Coronary artery (tissue), 2 donors: ENCODE measurements around the gene FXYD3.

Experiments
- DNase-seq: peaks from one replicate; pipeline ENCODE4 v3.0.0-alpha.2; 2017; ENCODE audit warnings: low spot score
- H3K27ac ChIP-seq, 2 donors: fragments of 200-600 bp; sonication (generic); one replicate each; pipeline ENCODE4 v1.5.1; 2016 to 2019
- H3K4me3 ChIP-seq: fragments of 200-600 bp; sonication (generic); 2 replicates; pipeline ENCODE4 v1.5.1; 2016; ENCODE audit warnings: mild to moderate bottlenecking, moderate library complexity
- TF ChIP-seq, protein P1 (sequence below): fragments of 200-600 bp; sonication (generic); IDR thresholded peaks from one replicate; pipeline ENCODE4 v1.5.1; 2019; ENCODE audit warnings: antibody characterized with exemption

Gene FXYD3

DNA sequence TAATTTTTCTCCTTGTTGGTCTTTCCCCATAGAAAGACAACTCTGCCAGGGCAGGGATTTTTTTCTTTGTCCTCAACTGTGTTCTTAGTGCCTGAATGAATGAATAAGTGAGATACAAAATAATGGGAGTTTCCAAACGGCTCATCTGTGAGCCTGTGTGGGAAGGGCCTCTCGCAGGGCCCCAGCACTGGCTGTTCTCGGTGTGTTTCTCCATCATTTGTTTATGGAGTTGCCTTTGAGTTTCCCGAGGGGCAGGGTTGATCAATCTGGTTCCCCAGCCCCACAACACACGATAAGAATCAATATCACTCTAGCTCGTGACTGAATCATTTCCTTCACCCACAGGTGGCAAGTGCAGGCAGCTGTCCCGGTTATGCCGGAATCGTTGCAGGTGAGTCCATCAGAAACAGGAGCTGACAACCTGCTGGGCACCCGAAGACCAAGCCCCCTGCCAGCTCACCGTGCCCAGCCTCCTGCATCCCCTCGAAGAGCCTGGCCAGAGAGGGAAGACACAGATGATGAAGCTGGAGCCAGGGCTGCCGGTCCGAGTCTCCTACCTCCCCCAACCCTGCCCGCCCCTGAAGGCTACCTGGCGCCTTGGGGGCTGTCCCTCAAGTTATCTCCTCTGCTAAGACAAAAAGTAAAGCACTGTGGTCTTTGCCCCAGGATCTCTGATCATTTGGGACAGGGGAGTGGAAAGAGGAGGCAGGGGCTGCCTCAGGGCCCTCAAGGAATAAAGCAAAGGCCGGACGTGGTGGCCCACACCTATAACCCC lies 53.8 kb downstream of the FXYD3 start:
- no peak overlapping the region for H3K4me3 ChIP-seq
- DNase-seq, result no peak
- no peak overlapping the region for H3K27ac ChIP-seq
- TF ChIP-seq, protein P1, sequence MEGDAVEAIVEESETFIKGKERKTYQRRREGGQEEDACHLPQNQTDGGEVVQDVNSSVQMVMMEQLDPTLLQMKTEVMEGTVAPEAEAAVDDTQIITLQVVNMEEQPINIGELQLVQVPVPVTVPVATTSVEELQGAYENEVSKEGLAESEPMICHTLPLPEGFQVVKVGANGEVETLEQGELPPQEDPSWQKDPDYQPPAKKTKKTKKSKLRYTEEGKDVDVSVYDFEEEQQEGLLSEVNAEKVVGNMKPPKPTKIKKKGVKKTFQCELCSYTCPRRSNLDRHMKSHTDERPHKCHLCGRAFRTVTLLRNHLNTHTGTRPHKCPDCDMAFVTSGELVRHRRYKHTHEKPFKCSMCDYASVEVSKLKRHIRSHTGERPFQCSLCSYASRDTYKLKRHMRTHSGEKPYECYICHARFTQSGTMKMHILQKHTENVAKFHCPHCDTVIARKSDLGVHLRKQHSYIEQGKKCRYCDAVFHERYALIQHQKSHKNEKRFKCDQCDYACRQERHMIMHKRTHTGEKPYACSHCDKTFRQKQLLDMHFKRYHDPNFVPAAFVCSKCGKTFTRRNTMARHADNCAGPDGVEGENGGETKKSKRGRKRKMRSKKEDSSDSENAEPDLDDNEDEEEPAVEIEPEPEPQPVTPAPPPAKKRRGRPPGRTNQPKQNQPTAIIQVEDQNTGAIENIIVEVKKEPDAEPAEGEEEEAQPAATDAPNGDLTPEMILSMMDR, result no peak

- TF ChIP-seq, protein P1, result no peak
- no peak overlapping the region for H3K4me3 ChIP-seq
- DNase-seq, result no peak
- no peak overlapping the region for H3K27ac ChIP-seq
Measured at GRCh38 chr19:35170359-35171061, 54.9 kb downstream of the FXYD3 start.

GRCh38 chr19:35171730-35172129 lies 56.1 kb downstream of the FXYD3 start:
- Histone ChIP-seq H3K27ac (no peak overlapping the region), H3K4me3 (no peak overlapping the region)
- DNase-seq, result no peak
- TF ChIP-seq, protein P1, result no peak
